Ovary (tissue), 3 donors: ENCODE data around the gene NFIL3.
"Not testable (repeated sequence)": the region's sequence is repeated elsewhere in the genome, so short reads cannot be mapped to it uniquely, and the experiment has no call there.

ENCODE experiments used
- EP300 ChIP-seq: sonication (generic); formaldehyde crosslinking; IDR thresholded peaks from one replicate; pipeline ENCODE4 v1.6.1; 2017; ENCODE audit warnings: antibody characterized with exemption
- POLR2A ChIP-seq: fragments of 450-650 bp; IDR thresholded peaks from one replicate; pipeline ENCODE4 v1.6.1; 2017; ENCODE audit warnings: antibody characterized with exemption, mild to moderate bottlenecking, moderate library complexity
- TF ChIP-seq, protein P1 (sequence below), 3 donors: fragments of 450-650 bp in 2 of 3; fragments of 200-600 bp in 1 of 3; IDR thresholded peaks; one replicate each; pipeline versions ENCODE4 v1.5.1 to v1.8.0; 2016 to 2022; ENCODE audit warnings: antibody characterized with exemption in 3 of 3, mild to moderate bottlenecking in 1 of 3
- donor health status: DM: no; HTN: no; CAD: no.

DNA sequence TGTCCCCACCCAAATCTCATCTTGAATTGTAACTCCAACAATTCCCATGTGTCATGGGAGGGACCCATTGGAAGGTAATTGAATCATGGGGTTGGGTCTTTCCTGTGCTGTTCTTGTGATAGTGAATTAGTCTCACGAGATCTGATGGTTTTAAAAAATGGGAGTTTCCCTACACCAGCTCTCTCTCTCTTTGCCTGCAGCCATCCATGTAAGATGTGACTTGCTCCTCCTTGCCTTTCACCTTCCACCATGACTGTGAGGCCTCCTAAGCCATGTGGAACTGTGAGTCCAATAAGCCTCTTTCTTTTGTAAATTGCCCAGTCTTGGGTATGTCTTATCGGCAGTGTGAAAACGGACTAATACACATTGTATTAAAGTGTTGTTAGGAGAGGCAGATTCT, 45.6 kb downstream of the NFIL3 start:
- TF ChIP-seq, protein P1, sequence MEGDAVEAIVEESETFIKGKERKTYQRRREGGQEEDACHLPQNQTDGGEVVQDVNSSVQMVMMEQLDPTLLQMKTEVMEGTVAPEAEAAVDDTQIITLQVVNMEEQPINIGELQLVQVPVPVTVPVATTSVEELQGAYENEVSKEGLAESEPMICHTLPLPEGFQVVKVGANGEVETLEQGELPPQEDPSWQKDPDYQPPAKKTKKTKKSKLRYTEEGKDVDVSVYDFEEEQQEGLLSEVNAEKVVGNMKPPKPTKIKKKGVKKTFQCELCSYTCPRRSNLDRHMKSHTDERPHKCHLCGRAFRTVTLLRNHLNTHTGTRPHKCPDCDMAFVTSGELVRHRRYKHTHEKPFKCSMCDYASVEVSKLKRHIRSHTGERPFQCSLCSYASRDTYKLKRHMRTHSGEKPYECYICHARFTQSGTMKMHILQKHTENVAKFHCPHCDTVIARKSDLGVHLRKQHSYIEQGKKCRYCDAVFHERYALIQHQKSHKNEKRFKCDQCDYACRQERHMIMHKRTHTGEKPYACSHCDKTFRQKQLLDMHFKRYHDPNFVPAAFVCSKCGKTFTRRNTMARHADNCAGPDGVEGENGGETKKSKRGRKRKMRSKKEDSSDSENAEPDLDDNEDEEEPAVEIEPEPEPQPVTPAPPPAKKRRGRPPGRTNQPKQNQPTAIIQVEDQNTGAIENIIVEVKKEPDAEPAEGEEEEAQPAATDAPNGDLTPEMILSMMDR (IDR thresholded peaks at IDR 0.05): not testable (repeated sequence)
- not testable (repeated sequence) for TF ChIP-seq POLR2A, EP300
